DMS114 treated with DMSO at 0.1 percent for 48 hours (cell line): ENCODE measurements around the gene TRIM49D1.
"Not testable (repeated sequence)": the region's sequence is repeated elsewhere in the genome, so short reads cannot be mapped to it uniquely, and the experiment has no call there.

Experiments used
- DNase-seq: peaks from one replicate; lab custom pipeline; 2025; ENCODE audit not compliant: unreplicated experiment; lab: John Stamatoyannopoulos, UW

The TRIM49D1 gene

DNA sequence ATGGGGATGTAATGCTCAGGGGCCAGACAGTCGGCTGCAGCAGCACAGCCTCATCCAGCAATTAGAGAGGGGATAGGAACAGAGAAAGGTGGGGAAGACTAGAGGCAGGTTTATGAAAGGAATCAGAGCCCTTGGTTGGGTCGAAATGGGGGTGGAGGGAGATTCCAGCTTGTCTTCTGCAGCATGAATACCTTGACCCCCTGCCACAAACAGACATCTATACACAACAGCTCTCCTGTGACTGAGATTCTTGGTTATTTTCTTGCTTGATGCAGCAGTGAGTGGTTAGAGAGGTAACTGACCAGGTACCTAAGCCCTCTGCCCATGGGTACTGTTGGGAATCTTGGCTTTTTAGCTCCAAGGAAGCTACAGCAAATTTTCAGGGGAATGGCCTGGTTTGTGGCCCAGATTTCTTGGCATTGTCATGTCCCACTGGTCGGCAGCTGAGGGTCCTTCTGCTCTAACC, at the start of gene TRIM49D1:
Gene TRIM49D1 (minus strand): TSS at position 51 of the 466 bp plus-strand sequence. CDS start 4,535 bp downstream, outside the sequence.
- no peak for DNase-seq

- not testable (repeated sequence) for DNase-seq
Measured at GRCh38 chr11:89965737-89966136, 43.7 kb upstream of the TRIM49D1 start, which contains the start of gene TRIM64. Gene TRIM64, plus strand, starts transcription at chr11:89966037. Its CDS starts 2,467 bp downstream, at chr11:89968504.

DNA sequence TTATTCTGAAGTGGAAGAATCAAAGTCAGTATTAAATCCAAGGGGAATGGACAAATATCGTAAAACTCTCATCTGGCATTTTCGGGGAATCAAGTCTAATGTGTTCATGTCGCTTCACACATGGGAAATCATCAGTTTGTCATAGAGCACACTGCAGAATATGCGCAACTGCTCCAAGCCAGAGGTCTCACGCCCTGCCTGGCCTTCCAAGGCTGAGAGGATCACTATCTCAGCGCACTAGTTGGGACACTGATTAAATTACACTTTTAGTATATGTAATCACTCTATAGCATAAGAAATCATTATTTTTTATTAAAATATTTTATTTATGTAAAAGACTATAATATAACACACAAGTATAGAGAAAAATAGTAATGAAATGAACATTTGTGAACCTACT, 38.8 kb upstream of the TRIM49D1 start:
- not testable (repeated sequence) for DNase-seq

- DNase-seq = not testable (repeated sequence)
Measured at GRCh38 chr11:89923764-89924163, 1.7 kb upstream of the TRIM49D1 start, which contains the start of gene TRIM49D2. Gene TRIM49D2, plus strand, starts transcription at chr11:89924064. Its CDS starts 2,698 bp downstream, at chr11:89926762.

GRCh38 chr11:89900809-89901208, 21.2 kb downstream of the TRIM49D1 start:
- DNase-seq = not testable (repeated sequence)

DNA sequence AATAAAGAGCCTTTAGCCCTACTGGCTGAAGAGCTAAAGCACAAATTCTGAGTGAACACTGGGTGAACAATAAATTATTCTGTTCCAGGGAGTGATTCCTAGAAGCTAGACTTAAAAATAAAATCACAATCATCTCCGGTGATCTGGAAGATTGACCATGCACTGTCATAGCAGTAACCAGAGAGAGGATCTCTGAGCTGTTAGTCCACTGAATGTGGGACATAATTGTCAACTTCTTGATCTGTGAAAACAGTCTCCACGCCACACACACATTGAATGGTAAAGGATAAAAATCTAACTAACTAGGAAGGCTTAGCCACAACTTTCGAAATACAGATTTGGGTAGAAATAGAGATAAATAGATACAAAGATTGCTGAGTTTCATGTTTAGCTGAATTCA, 28.8 kb downstream of the TRIM49D1 start:
- DNase-seq = not testable (repeated sequence)

- not testable (repeated sequence) for DNase-seq
Measured at GRCh38 chr11:89877511-89877910, 44.5 kb downstream of the TRIM49D1 start.

DNA sequence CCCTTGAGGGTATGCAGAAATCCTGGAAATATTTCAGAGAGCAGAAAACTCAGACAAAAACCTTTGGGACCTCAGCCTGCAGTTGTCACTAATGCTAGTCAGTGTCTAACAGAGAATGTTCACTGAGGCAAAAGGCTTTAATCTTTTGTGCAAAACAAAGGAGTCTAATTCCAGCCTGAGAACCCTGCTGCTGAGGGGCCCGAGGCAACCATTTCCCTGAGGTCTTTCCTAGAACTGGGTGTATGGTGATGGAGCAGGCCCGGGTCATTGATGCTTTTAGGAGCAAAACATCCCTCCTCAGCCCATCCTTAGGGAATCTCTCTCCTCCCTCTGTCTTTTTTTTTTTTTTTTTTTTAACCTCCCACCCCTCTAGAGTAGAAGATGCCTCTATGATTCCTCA, 49.5 kb downstream of the TRIM49D1 start:
- not testable (repeated sequence) for DNase-seq

DNA sequence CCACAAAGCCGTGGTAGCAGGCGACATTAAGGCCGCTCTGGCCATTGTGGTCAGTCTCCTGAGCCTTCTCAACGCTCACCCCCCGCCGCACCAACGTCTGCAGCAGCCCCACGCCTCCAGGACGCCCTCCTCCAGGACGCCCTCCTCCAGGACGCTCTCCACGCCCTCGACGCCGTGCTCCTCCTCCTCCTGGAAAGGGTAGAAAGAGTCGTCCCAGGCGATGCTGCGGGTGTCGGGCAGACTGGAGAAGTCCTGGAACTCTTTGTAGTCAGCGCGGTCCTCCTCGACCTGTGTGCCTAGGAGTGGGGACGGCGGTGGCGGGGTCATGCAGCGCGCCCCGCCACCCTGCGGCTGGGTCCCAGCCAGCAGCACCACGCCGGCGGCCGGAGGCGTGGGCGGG, 56.8 kb downstream of the TRIM49D1 start:
- not testable (repeated sequence) for DNase-seq

DNA sequence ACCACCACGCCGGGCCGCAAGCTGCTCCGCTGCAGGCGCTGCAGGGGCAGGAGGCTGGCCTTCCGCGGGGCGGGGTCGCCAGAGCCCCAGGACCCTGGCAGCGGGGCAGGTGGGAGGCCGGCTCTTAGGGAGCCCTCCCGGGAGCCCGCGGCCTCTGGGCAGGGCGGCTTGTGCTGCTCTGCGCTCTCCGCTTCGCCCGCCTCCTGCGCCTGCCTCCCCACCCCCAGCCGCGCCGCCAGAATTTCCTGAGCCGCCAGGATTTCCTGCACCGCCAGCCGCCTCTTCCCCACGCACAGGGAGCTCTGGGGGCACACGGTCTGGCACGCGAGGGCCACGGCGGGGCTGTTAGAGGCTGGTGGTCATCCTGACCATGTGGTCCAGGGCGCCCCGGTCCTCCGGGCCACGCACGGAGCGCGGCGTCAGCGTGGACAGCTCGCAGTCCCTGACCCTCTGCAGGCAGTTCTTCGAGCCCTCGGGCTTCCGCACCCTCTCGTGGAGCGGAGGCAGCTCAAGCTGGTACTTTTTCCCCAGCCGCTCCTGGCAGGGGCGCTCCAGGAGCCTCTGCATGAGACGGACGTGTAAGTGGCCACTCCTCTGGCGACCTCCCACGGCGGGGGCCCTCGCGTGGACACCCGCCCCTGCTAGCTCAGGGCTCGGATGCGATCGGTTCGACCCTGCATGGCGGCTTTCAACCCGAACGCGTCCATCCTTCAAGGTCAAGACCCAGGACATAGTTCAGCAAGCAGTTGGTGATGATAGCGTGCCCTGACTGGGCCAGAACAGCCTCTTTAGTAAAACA, 57.9 kb downstream of the TRIM49D1 start:
- not testable (repeated sequence) for DNase-seq
